GM18909 (cell line): ENCODE measurements around the gene TERT.

Source experiments
- ATAC-seq: cut with Tn5 transposase; IDR thresholded peaks from one replicate; pipeline ENCODE4 v1.9.1; 2021; ENCODE audit warnings: mild to moderate bottlenecking; ENCODE audit not compliant: unreplicated experiment, poor library complexity

Gene TERT

DNA sequence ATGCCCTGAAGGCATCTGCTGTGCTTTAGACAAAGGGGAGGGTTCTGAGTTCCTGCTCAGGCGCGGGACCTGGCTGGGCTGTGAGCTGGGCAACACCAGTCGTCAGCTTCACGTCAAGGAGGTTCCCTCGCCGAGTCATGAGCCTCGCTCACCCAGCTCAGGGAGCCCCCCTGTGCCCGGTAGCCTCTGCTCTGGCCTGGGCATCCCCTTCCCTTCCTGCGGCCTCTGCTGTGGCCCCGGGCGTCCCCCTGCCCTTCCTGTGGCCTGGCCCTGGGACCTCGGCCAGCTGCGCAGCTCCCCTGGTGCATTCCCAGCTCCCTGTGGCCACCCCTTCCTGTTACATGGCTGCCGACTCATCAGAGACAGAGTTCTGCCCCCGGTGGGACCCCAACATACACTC lies 29.8 kb downstream of the TERT start:
- ATAC-seq: no peak

DNA sequence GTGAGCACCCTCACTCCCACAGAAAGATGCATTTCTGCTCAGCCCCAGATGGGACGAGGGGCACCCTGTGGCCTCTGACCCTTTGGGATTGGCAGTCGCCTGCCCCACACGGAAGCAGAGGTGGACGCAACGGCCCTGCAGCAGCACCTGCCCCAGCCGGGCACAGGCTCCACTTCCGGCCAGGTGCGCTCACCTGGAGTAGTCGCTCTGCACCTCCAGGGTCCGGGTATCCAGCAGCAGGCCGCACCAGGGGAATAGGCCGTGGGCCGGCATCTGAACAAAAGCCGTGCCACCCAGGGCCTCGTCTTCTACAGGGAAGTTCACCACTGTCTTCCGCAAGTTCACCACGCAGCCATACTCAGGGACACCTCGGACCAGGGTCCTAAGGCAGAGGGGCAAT lies 30.7 kb downstream of the TERT start:
- ATAC-seq: no peak

DNA sequence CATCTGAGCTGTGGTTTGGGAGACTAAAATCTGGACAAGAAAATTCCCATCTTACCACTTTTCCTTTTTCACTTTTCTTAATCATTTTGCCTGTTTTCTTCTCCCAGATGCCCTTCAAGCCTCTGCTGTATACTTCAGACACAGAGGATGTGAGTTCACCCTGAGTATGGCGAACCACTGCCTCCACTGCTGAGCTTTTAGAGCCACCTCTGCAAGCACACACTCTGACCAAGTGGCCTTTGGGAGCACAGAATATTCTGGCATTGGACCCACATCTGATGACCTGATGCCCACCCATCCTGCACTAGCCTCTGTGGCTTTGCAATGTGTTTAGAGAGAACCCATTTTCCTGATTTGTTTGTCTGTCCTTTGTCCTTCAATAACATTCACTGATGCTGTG lies 32.5 kb downstream of the TERT start:
- ATAC-seq: no peak

DNA sequence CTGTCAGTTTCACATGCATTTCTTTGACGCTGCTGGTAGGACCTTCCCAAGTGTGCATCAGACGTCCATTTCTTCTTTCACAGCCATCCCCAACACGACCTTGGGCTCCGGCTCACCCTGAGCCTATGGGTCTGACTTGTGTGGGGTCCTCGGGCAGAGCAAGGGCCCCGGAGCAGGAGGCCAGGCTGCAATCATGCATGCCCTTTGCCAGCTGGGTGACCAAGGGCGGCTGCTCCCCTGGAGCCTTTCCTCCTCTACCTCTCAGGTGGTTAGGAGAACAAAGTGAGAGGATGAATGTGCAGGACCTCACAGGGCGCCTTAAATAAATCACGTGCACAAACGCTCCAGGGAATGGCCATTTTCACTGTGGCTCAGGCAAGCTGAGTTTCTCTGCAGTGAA lies 33.2 kb downstream of the TERT start:
- ATAC-seq: no peak

DNA sequence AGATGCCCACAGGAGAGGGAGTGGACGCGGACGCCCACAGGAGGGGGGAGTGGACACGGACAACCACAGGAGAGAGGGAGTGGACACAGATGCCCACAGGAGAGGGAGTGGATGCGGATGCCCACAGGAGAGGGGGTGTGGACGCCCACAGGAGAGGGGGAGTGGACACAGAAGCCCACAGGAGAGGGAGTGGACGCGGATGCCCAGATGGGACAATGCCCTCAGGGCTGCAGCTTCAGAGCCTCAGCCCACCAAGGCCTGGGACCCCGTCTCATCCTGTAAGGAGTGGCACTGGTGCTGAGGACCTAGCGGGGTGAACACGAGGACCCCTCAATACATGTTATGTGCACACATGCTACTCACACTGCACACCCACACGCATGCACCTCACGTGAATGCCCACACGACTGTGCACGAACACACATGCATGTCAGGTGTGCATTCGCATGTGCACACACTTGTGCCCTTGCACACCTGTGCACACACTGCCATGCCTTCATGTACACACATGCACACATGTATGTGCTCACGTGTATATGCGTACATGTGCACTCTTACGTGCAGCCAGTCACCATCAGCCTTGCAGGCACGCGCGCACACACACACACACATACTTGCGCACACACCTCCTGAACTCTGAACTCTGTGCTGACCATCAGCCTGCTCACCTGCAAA lies 34.9 kb downstream of the TERT start:
- no peak for ATAC-seq

DNA sequence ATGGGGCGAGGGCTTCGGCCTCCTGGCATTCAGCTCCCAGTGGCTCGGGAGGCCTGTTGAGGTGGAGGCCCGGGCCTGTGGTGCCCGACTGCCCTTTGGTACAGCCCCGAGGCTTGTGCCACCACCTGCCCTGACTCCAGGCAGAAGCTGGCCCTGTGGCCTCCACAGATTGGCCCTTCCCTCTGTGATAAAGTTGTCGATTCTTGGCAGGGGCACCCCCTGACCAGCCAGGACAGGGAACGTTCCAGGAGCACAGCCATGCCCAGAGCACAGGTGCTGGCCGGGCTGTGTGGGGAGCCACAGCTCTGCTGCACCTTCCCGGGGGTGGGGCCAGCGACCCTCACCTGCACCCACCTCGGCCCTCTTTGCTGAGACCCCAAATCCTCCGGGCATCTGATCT lies 37.0 kb downstream of the TERT start:
- no peak for ATAC-seq

DNA sequence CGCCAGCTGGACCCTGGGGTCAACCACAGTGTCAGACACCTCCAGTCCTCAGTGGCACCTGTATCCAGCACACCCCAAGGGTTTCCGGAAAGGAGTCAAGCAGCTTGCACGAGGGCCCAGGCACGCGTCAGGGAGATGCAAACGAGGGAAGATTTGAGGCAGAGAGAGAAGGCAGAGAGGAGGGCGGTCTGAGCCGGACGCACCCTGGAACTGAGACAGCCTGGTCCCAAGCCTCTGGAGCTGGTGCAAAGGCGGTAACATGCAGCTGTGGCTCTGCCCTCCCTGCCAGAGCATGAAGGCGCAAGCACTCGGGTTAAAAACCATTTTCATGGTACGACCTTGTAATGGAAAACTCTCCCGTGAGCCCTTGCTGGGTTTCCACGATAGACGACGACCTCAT lies 37.5 kb downstream of the TERT start:
- ATAC-seq: no peak

DNA sequence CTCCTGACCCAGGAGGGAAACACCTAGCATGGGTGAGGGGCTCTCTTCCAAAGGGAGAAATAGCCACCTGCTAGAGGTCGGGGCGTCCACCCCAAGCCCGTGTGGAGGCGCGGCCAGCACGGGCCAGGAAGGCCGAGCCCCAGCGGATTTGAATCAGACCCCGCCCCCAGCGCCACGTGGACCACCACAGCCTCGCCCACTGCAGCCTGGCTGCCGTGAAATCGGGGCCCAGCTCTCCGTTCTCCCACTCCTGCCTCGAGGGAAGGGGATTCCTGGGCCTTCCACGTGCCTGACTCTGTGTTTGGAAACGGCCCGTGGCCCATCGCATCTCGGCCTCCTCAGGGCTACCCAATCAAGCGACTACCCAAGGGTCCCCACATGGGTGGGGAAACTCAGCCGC lies 38.1 kb downstream of the TERT start:
- ATAC-seq: no peak

DNA sequence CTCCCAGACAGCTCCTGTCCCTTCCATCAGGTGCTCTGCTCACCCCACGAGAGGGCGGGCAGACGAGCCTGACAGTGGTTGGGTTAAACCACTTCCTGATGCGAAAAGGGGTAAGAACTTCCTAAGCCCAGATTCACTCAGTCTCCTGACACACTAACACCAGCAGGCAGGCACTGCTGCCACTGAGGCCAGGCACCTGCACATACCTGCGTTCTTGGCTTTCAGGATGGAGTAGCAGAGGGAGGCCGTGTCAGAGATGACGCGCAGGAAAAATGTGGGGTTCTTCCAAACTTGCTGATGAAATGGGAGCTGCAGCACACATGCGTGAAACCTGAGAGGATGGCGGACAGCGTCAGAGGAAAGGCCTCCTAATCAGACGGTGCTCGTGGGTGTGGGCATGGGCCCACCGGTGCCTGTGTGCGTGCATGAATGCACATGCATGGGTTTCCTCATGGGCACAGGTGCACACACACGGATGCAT lies 39.7 kb downstream of the TERT start:
- ATAC-seq: no peak

DNA sequence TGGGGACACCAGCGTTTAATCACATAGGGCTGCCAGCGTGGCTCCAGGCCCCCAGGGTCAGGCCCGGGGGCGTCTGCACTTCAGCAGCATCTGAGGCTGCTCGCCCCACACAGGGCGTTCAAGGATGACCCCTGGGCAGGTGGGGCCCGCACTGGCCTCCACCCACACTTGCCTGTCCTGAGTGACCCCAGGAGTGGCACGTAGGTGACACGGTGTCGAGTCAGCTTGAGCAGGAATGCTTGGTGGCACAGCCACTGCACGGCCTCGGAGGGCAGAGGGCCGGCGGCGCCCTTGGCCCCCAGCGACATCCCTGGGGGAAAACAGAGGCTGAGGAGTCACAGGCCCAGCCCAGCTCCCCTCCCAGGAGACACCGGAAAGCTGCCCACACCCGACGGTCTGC lies 40.7 kb downstream of the TERT start:
- no peak for ATAC-seq

DNA sequence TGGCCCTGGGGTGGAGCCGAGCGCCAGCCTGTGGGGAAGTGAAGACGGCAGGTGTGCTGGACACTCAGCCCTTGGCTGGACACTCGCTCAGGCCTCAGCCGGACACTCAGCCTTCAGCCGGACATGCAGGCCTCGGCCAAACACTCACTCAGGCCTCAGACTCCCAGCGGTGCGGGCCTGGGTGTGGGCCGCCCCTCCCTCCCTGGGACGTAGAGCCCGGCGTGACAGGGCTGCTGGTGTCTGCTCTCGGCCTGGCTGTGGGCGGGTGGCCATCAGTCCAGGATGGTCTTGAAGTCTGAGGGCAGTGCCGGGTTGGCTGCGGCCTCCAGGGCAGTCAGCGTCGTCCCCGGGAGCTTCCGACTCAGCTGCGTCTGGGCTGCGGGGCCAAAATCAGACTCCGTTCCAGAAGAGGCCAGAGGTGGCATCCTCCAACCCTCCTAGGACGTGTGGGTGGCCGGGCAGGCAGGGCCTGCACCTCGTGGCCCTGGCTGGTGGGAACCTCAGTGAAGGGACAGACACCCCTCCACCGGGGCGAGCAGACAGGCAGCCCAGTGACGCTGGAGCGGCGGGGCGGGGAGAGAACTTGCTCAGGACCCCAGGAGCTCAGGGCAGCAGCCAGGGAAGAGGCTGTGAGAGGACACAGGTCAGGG lies 41.3 kb downstream of the TERT start:
- no peak for ATAC-seq

DNA sequence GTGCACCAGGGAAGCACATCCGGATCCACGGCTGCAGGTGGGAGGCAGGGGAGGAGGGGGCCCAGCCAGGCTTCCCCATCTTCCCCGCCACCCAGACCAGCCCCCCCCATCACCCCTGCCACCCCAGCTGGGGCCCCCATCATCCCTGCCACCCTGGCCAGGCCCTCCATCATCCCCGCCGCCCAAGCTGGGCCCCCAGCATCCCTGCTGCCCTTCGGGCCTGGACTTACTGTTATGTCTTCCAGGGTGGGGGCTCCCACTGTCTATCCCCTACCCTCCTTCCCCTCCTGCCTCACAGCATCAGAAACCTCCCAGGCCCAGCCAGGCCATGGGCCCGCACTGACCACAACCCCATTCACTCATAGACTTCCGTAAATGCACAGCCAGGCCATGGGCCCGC lies 42.2 kb downstream of the TERT start:
- ATAC-seq: no peak

DNA sequence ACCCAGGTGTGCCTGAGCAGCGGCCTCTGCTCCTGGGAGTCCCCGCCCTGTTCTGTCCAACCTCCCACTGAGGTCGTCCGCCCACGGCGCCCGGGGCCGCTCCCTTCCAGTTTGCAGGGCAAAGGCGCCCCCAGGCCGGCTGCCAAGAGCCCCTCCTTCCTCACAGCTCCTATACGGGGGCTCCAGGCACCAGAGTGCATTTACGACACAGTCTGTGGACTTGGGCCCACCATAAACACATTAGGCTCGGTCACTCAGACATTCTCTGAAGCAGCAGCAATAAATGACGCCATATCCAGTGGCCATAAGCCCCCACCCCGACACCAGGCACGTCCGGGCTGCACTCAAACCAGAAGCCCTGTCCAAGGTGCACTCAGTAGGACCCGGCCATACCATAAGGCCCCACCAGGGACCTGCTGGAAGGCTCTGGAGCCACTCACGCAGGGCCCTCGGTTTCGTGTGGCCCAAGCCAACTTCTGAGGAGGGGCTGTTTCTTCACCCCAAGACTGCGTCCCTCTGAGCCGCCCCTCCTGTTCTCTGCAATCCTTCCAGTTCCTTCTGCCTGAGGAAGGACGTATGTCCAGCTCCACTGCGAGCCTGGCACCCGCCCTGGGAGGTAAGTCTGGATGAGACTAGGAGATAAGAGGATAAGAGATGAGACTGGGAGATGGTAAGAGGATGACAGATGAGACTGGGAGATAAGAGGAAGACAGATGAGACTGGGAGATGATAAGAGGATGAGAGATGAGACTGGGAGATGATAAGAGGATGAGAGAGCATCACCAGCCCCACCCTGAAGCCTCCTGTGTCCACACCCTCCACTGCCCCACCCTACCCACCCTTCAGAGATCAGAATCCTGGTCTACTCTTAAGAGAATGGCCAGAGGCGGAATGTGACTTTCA lies 42.9 kb downstream of the TERT start:
- ATAC-seq: no peak

DNA sequence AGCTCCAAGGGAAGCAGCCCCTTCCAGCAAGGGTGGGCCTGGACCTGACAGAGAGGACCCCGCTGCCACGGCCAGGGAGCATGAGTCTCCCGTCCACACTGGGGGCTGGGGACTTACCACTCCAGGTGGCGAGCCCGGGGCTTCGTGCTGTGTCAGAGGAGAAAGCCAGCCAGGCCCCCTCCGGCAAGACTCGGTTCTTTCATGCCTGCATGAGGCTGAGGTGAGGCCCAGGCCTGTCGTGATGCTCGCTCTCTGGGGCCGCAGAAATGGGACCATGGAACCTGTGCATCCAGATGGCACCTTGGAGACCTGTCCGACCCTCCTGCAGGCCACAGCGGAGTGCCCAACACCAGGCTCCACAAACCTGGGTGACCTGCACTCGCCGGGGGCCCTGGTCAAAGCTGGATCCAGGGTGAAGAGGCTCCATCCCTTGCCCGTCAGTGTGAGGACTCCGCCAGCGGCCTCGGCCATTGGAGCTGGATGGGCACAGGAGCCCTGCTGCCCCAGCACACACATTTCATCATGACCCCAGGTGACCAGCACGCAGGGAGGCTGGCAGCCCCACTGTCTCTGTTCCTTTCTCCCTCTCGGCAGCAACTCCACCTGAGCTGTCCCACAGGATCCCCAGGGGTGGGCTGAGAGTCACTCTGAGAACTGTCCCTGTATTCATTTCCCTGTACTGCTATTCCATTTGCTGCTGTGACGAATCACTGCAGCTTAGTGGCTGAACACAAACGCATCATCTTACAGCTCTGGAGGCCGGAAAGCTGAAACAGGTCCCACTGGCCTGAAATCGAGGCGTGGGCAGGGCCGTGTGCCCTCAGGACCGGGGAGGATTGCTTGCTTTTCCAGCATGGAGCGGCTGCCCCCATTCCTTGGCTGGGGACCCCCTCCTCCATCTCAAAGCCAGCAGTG lies 45.2 kb downstream of the TERT start:
- ATAC-seq: no peak

DNA sequence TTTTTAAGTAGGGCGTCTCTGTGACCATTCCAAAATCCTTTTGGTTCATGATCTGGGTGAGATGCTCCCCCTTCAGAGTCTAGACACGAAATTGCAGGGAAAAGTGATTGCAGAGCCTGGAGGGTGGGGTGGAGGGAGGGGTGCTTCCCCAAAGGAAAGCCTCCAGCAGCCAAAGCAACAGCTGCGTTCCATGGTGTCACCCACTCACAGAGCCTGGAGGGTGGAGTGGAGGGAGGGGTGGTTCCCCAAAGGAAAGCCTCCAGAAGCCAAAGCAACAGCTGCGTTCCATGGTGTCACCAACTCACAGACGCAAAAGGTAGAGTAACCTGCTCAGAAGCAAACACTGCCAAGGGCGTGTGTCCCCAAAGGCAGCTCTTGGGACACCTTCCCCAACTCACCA lies 47.1 kb downstream of the TERT start:
- no peak for ATAC-seq

DNA sequence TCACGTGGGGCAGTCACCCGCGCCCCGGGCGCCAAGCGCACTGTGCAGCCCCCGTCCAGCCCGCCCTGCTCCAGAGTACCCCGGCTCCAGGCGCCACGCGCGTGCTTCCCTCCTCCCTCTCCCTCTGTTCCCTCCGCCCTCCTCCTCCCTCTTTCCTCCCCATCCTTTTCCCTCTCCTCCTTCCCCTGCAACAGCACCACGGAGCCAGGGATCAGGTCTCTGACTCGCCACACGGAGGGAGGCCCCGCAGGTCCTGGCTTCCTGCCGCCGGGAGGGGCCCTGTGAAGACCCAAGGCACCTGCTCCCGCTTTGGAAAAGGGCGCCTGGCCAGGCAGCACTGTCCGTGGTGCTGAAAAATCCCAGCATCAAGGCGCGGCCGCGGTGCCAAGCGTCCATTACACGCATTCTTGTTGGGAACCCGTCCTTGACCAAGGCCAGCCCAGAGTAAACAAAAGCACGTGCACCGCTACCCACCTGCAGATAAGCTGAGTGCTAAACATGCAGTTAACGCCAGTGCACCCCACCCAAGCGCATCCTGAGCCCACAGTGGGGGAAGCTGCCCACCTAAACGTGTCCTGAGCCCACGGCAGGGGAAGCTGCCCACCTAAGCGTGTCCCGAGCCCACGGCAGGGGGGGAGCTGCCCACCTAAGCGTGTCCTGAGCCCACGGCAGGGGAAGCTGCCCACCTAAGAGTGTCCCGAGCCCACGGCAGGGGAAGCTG lies 48.0 kb downstream of the TERT start:
- ATAC-seq: no peak

DNA sequence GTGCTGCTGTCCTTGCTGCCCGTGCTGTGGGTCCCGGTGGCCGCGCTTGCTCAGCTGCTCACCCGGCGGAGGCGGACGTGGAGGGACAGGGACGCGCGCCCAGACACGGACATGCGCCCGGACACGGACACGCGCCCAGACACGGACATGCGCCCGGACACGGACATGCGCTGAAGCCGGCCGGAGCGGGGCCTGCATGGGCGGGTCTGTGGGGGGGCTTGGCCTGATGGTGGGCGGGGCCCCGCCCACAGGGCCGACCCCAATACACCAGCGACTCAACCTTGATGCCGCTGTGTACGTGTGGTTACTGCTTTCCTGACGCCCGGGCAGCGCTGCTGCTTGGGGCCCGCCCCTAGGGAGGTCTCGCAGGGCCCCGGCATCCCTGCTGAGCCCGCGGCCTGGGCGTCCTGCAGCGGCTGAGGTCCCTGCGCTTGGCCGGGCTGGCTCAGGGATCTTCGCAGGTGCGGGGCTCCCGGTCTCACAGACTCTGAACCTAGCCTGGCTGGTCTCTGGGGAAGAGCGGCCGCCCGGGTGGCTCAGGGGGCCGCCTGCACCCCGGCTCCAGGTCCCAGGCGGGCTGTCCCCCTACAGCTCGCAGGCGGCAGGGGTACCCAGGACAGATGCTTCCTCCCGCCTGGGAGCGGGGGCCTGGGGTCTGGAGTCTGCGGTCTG lies 48.8 kb downstream of the TERT start:
- no peak for ATAC-seq

DNA sequence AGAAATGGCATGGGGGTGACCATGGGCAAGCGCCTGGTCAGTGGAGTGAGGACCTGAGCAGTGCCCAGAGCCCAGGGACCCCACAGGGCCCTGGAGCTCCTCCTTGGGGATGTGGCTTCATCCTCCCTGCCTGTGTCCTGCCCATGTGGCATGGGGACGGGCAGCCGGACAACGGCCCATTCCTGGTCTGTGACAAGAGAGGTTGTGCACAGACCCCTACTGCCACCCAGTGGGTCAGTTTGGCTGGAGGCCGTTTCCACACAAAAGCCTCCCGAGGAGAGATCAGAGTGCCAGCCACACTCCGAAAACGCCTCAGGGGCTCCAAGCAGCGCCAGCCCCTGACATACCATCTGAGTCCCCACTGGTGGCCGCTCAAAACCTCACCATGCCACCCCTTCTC lies 49.9 kb downstream of the TERT start:
- no peak for ATAC-seq

DNA sequence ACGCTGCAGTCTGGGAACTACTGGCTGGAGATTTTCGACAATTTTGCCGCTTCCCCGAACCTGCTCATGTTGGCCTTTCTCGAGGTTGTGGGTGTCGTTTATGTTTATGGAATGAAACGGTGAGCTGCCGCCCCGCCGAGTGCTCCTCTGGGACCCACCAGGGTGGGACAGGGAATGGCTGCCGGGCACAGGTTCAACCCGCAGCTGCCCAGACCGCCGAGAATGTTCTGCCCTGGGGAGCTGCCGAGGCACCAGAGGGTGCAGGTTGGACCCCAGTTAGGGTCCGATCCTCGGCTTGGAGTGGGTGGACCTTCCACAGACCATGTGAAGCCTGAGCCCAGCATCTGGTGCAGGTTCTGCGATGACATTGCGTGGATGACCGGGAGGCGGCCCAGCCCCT lies 50.6 kb downstream of the TERT start:
- no peak for ATAC-seq
